Activated CD4-positive, alpha-beta T cell treated with anti-CD3 and anti-CD28 coated beads, Interleukin-2, amount 50 U/mL, for 4 hours (primary cell): Measurements from ENCODE around the gene CAMSAP1.

Source experiments
- DNase-seq, 2 experiments: peaks; one replicate each; pipeline ENCODE4 v3.0.0-alpha.2; 2020

CAMSAP1 gene

DNA sequence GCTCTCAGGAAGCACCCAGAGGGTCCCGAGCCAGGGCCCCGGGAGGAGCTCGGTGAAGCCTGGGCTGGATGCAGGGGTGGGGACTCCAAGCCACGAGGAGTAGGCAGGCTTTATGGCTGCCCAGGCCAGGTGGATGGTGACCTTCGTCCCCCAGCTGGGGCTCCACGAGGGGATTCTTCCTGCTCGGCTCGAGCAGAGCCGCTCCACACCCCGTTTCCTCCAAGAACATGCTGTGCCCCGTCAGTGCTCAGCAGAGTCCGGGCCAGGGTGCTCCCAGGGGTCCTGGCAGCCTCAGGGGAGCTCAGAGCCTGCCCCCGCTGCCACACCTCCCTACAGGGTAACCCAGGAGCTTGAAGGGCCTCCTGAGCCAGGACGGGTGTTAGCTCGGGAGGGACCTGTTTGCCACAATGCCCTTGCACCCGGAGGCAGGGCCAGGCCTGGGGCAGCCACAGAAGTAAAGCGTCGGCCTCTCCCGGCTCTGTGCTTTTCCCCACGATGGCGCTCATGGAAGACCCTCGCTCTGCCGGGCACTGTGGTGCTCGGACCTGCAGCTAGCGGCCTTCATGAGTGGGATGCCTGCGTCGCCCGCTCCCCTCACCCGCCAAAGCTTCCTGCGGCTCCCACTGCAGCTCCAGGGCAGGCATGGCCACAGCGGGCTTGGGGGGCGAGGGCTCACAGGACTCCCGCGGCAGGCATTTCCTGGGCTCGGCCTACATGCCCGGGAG, 118.6 kb downstream of the CAMSAP1 start:
- DNase-seq: no peak

DNA sequence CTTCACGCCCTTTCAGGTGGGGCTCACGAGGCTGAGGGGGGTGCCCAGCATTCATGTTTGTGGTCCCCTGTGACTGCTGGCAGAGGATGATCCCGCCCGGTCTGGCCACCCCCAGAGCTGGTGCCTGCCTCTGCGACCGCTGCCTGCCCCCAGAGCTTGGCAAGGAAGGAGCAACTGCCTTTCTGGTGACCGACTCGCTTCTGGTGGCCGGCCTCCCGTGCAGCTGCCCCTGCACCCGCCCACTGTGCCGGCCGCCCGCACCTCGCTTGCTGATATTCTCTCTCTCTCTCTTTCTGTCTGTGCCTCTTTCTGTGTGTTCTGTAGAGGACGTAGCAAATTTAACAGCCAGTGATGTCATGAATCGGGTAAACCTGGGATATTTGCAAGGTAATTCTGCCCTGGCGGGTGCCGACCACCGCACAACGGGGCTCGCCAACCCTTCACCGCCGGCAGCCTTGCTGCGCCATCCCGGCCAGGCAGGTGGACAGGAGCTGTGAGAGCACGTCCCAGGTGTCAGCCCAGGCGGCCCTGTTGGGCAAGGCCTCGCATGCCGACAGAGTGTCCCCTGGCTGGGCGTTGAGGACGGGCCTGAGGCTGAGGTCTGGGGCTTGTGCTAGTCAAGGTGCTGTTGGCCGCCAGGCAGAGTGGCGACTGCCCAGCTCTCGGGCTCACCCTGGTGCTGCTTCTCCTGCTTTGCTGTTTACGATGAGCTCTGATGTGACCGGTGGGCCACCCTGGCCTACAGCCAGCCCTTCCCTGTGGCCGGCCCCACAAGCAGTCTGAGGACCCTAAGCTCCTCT, 119.4 kb downstream of the CAMSAP1 start:
- DNase-seq: no peak

DNA sequence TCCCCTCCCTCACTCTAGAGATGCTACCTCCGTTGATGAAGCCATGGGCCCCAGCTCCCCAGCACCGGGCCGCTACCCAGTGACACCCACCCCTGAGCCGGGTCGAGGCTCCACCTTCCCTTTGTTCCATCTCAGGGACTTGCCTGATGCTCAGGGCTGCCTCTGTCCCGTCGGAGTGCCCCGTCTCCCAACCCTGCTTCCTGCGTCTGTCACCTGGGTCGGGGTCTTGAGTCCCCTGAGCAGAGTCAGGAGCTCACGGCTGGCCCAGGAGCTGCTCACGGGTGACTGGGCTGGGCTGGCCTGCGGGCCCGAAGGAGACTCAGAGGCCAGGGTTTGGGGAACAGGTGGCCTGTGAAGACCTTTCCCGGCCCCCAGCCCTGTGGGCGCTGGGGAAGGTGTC, 120.0 kb downstream of the CAMSAP1 start:
- DNase-seq: no peak

DNA sequence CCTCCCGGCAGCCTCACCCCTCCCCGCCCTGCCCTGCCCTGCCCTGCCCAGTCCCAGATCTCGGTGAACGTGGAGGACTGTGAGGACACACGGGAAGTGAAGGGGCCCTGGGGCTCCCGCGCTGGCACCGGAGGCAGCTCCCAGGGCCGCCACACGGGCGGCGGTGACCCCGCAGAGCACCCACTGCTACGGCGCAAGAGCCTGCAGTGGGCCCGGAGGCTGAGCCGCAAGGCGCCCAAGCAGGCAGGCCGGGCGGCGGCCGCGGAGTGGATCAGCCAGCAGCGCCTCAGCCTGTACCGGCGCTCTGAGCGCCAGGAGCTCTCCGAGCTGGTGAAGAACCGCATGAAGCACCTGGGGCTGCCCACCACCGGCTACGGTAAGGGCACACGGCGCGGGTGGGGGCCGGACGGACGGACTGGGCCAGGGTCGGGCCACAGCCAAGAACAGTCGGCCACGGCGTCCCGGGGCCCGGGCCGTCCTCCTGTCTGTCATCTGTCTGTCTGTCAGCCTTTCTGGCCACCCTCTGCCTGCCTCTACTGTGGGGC, 121.1 kb downstream of the CAMSAP1 start:
- DNase-seq: no peak

DNA sequence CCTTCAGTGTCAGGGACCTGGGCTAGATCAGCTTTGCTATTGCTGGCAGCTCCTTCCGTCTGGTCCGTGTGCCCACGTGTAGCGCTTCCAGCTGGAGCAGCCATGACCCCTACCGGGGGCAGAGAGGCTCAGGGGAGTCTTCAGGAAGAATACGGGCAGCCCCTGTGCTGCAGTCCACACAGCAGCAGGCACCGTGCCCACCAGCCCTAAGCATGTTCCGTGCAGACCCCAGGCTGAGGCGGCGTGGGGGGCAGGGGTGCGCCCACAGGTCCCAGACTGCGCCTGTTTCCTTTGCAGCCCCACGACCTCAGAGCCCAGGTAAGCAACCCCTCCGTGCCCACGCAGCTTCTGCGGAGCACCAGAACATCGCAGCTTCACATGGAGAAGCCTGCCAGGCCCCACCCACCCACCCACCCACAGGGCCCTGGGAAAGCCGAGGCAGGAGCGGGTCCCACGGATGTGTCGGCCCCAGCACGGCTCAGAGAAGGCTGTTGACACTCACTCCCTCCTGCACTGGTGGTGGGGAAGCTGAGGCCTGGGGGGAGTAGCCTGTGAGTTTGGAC, 122.3 kb downstream of the CAMSAP1 start:
- no peak for DNase-seq

DNA sequence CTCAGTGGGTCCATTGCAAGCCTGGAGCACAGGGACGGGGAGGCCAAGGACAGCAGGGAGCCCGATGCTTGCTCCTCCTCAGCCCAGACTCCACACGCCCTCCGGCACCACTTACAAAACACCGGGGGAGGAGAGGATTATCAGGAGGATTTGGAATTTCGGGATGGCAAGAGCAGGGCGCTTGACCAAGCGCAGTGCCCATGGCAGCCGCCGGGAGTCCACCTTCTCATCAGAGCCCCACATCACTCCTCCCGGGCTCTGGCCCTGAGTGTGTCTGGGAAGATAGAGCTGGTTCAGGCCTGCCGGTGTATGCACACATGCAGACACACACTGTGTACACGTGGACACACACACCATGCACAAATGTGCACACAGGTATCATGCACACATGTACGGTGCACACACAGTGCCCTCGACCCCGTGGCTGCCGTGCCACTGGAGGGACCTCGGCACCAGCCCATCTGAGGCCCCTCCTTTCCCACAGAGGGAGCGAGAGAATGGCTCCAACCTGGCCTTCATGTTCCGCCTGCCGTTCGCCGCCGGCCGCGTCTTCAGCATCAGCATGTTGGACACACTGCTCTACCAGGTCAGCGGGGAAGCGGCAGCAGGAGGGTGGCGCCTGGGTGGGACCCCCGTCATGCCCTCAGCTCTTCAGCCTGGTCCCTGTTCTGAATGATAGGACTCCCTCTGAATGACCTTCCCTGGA, 123.7 kb downstream of the CAMSAP1 start:
- DNase-seq: no peak

DNA sequence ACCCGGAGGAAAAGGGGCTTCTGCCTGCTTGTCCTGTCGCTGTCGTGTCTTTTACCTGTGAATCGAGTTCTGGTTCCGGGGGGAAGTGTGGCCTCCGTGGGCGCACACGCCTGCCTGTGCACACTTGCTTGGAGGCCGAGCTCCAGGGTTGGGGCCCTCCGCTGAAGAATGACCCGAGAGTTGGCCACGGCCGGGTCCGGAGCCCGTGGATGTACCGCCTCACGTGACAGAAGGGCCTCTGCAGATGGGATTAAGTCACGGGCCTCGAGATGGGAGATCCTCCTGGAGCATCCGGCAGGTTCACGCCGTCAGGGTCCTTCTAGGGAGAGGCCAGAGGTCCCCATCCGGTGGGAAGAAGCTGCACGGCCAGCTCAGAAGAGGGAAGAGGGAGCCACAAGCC, 124.4 kb downstream of the CAMSAP1 start:
- no peak for DNase-seq

DNA sequence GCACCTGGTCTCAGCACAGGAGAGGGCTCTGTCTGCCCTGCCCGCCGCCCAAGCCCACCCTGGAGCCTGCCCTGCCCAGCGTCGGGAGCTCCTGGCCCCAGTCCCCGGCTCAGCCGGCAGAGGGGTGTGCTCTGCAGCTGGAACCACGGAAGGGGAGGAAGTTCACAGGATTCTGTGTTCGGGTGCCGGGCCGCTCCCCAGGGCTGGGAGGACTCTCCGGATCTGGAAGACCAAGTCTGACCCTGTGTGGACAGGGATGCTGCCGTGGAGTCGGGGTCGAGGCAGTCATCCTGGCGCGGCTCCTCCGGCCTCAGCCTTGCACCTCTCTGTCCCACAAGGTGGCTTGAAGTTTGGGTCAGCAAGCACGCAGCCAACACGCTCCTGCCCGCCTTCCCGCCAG, 126.7 kb downstream of the CAMSAP1 start:
- no peak for DNase-seq

DNA sequence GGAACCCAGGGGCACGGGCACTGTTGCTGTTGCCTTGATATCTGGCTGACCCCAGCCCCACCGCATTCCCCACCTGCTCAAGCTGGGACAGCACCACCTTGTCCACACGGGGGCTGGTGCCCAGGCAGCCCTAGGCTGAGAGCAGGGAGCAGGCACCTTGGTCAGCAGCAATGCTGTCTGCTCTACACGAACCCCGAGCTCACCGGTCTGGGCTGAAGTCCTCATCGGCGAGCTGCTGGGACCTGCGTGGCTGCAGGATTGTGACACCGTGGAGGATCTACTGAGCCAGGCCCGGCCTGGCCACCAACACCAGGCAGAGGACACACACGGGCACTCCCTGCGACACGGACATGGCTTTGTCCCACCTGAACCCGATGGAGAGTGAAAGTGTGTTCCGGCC, 127.3 kb downstream of the CAMSAP1 start:
- DNase-seq: no peak

DNA sequence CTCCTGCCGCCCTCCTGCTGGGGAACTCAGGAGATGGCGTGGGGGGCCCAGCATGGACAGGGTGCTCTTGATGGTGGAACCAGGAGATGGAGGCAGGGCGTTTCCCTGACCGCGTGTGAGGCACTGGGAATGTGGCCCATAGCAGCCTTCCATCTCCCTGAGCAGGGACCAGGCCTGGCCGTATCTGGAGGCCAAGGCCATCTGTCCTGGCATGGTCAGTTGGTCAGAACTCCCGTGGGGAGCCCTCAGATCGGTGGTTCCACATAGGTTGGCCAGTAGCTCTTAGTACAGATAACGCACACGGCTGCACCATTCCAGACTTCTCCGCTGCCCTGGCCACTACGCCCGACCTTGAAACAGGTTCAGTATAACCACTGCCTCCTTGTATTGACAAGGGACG, 127.8 kb downstream of the CAMSAP1 start:
- no peak for DNase-seq

DNA sequence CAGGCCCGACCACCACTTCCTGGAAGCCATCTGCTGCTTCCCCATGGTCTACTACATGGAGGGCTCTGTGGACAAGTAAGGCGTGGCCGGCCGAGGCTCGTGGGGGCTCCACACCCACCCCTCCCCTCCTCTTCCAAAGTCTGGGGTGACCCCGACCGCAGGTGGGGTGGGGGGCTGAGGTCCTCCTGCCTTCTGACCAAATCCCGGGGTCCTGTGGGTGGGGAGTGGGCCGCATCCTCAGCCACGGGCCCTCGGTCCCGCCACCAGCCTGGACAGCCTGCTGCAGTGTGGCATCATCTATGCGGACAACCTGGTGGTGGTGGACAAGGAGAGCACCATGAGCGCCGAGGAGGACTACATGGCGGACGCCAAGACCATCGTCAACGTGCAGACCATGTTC, 128.9 kb downstream of the CAMSAP1 start:
- DNase-seq: no peak

DNA sequence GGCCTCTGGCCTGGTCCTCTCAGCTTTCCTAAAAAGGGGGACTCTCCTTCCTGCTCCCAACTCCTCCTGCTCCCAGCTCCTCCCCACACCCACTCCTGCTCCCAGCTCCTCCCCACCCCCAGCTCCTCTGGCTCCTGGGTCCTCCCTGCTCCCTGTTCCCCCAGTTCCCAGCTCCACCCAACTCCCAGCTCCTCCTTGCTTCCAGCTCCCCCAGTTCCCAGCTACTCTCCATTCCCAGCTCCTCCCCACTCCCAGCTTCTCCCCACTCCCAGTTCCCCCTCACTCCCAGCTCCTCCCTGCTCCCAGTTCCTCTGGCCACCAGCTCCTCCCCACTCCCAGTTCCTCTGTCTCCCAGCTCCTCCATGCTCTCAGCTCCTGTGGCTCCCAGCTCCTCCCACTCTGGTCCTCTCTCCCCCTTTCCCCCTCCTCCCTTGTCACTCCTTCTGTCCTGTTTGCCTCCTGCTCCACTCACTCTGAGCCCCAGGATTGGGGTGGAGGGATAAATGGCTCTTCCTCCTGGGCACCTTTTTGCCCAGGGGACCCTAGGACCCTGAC, 129.6 kb downstream of the CAMSAP1 start:
- DNase-seq: no peak

DNA sequence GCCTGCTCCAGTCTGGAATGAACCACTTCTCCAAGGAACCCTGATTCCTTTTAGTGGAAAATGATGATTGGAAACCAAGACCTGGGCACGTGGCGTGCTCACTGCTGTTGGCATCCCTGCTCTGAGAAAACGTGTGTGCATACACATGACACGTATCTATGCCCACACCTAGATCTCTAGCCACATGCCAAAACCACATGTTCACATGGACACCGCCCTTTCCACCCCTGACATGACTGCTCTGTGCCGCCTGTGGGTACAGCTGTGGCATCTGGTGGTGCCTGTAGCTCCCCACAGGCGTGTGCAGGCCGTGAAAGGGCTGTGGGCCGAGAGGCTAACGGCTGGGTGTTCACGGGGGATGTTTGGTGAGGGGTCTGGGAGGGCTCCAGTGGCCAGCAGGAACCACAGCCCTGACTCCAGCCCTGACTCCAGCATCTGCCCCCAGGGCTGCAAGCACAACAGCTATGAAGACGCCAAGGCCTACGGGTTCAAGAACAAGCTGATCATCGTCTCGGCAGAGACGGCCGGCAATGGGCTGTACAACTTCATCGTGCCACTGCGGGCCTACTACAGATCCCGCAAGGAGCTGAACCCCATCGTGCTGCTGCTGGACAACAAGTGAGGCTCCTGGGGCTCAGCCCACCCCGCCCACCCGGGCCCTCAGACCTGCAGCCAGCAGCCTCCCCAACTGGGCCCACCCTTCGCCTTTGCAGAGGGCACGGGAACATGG, 130.3 kb downstream of the CAMSAP1 start:
- no peak for DNase-seq

DNA sequence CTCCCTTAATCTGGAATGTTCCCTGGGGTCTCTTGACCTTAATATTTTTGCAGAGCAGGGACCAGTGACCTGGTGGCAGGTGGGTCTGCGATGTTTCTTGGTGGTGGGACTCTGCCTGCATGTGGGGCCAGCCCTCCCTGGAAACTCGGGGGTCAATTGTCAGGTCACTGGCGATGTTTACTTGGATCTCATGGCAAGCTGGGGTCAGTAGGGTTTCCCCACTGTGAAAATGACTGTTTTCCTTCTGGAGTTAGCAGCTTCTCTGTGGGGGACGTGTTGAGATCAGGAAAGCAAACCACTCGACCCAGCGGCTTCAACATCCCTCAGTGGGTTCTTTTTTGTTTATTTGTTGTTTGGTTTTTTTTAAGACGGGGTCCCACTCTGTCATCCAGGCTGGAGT, 131.4 kb downstream of the CAMSAP1 start:
- no peak for DNase-seq

DNA sequence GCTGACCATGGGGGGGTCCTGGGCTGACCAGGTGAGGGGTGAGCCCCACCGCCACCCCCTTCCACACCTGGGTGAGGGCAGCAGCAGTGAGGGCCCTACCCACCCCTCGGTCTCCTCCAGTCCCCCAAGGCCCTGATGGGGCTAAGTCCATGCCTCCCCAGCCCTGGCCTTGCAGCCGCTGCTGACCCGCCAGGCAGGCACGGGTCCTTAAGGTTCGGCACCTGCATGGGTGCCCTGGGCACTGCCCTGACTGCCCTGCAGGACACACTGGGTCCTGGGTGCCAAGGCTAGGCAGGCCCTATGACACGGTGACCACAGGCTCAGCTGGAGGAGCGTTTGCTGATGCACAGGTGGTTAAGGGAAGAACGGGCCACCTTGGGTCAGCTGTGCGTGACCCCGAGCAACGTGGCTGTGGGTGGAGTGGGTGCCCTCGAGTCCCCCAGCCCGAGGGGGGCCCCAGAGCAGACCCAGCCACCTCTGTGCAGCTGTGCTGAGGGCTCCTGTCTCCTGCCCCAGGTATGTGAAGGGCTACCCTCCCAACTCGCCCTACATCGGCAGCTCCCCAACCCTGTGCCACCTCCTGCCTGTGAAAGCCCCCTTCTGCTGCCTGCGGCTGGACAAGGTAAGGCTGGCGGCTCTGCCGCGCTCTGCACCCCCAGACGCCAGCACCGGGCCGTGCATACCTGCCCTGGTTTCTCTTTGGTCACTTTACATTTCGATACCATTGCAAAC, 132.4 kb downstream of the CAMSAP1 start:
- no peak for DNase-seq

DNA sequence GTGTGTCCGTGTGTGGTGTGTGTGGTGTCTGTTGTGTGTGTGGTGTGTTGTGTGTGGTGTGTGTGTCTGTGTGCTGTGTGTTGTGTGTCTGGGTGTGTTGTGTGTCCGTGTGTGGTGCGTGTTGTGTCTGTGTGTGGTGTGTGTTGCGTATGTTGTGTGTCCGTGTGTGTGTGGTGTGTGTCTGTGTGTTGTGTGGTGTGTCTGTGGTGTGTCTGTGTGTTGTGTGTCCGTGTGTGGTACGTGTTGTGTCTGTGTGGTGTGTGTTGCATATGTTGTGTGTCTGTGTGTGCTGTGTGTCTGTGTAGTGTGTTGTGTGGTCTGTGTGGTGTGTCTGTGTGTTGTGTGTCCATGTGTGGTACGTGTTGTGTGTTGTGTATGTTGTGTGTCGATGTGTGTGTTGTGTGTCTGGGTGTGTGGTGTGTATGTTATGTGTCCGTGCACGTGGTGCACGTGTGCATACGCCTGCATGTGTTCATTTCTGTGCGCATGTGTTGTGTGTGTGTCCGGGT, 133.1 kb downstream of the CAMSAP1 start:
- DNase-seq: no peak

DNA sequence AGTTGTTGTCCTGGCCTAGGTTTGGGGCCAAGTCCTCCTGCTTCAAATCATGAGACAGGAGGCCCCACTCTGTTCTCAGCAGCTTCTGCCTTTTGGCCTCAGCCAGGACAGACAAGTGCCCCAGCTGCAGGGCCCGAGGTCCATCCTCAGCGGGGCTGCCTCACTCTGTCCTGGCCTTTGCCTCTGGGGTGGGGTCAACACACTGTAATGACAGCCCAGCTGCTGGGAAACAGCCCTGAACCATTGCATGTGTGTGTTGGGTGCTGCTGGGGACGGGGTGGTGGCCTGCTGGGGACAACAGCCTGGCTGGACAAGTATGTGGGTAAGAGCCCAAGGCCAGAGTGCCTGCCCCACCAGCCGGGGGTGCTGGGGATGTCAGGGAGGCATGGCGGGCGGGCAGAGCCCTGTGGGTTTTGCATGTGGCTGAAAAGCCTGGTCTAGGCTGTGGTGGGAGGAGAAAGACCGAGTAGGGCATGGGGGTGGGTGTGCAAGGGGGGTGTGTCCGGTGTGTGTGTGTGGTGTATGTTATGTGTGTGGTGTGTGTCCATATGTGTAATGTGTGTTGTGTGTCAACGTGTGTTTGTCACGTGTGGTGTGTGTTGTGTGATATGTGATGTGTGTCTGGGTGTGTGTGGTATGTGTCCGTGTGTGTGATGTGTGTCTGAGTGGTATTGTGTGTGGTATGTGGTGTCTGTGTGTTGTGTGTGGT, 133.7 kb downstream of the CAMSAP1 start:
- no peak for DNase-seq

DNA sequence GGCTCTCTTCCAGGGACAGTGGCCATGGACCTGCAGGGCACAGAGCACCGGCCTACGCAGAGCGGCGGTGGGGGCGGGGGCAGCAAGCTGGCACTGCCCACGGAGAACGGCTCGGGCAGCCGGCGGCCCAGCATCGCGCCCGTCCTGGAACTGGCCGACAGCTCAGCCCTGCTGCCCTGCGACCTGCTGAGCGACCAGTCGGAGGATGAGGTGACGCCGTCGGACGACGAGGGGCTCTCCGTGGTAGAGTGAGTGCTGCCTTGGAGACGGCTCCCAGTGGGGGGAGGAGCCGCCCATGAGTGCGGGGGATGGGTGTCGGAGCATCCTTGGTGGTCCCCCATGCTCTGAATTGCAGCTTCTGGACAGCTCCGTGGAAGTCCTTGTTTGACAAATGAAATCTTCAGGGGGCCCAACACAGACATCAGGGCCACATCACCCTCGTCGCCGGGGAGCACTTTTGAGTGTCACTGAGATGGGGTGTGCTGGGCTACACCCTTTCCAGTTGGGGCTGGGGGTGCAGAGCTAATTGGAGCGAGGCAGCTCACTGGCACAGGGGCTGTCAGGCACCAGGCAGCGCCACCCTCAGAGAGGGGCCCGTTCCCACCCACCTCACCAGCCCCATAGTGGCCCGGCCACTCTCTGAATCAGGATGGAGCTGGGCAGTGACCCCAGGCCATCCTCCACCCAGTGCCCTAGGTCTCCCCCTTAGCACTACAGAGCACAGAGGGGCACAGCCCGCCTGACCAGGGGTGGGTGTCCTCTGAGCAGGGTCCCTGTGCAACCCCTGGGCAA, 134.4 kb downstream of the CAMSAP1 start:
- no peak for DNase-seq

DNA sequence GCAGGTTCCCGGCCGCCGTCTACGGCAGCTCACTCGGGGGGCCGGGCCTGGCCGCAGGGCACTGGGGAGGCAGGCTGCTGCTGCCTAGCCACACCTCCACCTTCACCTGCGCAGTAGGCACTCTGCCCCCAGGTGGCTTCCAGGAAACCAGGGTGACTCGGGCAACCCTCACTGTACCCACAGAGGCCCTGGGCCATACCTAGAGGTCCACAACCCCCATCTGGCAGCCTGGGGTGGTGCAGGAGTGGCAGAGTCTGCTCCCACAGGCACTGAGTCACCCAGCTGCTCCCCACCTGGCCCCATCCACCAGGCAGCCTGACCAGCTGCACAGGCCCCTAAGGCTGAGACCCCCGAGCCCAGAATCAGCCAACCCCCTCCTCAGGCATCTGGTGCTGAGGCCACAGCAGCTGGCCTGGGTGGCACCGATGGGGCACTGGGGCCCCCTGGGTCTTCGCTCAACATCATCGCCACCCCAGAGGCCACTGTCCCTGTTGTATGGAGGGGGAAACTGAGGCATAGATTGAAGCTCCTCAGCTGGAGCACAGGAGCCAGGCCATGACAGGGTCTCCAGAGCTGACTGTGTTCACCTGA, 135.2 kb downstream of the CAMSAP1 start:
- DNase-seq: no peak
